Stimulated activated CD4-positive, alpha-beta T cell treated with anti-CD3 and anti-CD28 coated beads, TNF-alpha, amount 100 ng/mL, for 4 hours (primary cell): ENCODE data around the gene KLHL35.

Source experiments
- DNase-seq, 3 experiments: peaks; one replicate each; pipeline ENCODE4 v3.0.0-alpha.2; 2020; ENCODE audit warnings: low read depth in 3 of 3

KLHL35 gene

GRCh38 chr11:75468534-75469340, 35.7 kb upstream of the KLHL35 start:
- DNase-seq = no peak

GRCh38 chr11:75467881-75468280, 34.9 kb upstream of the KLHL35 start:
- no peak for DNase-seq

- no peak for DNase-seq
Observed at GRCh38 chr11:75467311-75467710, 34.3 kb upstream of the KLHL35 start.

- no peak for DNase-seq
Observed at GRCh38 chr11:75465701-75466531, 32.9 kb upstream of the KLHL35 start.

- no peak for DNase-seq
Observed at GRCh38 chr11:75463106-75463774, 30.2 kb upstream of the KLHL35 start.

- no peak for DNase-seq
Observed at GRCh38 chr11:75462117-75462653, 29.2 kb upstream of the KLHL35 start.

- no peak for DNase-seq
Observed at GRCh38 chr11:75461151-75461550, 28.1 kb upstream of the KLHL35 start.

- no peak for DNase-seq
Observed at GRCh38 chr11:75456596-75457183, 23.7 kb upstream of the KLHL35 start.

- no peak for DNase-seq
Observed at GRCh38 chr11:75454987-75455386, 22.0 kb upstream of the KLHL35 start.

- no peak for DNase-seq
Observed at GRCh38 chr11:75453916-75454655, 21.1 kb upstream of the KLHL35 start.

GRCh38 chr11:75450826-75451821, 18.1 kb upstream of the KLHL35 start:
- DNase-seq = no peak

GRCh38 chr11:75450236-75450635, 17.2 kb upstream of the KLHL35 start:
- no peak for DNase-seq

GRCh38 chr11:75449776-75450175, 16.8 kb upstream of the KLHL35 start:
- DNase-seq = no peak

GRCh38 chr11:75449271-75449670, 16.3 kb upstream of the KLHL35 start:
- DNase-seq = no peak

- no peak for DNase-seq
Observed at GRCh38 chr11:75447415-75447814, 14.4 kb upstream of the KLHL35 start.

- DNase-seq = peak; percentile 42 to 53 (median 52)
Observed at GRCh38 chr11:75445315-75445953, 12.4 kb upstream of the KLHL35 start.

- no peak for DNase-seq
Observed at GRCh38 chr11:75443043-75443442, 10.0 kb upstream of the KLHL35 start.

GRCh38 chr11:75442161-75442885, 9.3 kb upstream of the KLHL35 start:
- DNase-seq = no peak

GRCh38 chr11:75441804-75442132, 8.8 kb upstream of the KLHL35 start:
- no peak for DNase-seq
